Middle frontal gyrus (tissue), 1 donor: ENCODE data around the gene NFX1.

Experiments used
- DNase-seq: peaks from one replicate; pipeline ENCODE4 v3.0.0-alpha.2; 2015; ENCODE audit warnings: low spot score; ENCODE audit errors: extremely low spot score

Gene NFX1

DNA sequence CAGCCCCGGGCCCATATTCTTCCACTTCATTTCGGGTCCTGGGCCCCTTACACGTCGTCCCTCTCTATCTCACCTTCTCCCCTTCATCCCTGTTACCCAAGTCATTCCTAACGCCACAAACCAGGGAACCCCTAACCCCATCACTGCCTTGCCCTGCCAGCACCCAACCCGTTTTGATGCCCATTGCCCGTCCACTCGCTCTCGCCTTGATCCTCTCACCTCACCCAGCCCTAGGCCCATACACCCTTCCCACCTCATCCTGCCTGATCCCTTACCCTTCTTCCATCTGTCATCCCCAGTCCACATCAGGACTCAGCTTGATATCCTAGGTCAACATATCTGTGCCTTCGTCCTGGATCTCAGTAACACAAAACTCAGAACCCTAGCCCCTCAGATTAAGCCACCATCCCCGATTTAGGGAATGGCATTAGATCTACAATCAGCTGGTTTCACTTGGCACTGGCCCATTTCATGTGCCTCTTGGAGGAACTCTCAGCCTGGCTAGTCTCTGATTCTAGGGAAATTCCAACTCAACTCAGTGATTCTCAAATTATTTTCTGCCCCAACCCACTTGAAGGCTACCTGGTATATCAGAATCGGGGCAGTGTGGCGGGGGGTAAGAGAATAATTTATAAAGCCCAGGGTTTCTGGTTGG is 25.0 kb upstream of the NFX1 start:
- DNase-seq, result no peak

DNA sequence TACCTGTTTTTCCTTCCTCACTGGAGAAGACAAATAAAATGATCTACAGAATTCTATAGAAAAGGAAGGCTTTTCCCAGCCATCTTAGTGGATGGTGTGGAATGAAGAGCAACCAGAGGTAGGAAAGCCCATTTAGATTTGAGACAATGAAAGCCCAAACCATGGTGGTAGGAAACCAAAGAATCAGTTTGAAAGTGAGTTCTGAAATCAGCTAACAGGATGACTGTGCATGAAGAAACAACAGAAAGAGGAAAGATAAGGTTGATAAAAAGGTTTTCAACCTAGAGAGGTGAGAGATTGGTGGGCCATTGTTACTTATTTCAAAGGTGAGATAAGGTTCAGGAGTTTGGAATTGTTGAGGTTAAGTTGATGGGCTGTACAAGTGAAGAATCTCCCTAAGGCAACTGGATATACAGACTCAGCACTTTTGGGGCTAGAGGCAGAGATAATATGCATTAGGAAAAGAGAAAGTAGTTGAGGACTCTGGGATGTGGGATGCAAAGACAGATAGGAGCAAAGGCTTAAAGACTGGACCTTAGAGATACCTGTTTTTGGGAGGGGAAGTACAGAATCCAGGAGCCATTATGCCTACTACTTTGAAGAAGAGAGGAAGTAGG is 23.1 kb upstream of the NFX1 start:
- DNase-seq, result no peak

DNA sequence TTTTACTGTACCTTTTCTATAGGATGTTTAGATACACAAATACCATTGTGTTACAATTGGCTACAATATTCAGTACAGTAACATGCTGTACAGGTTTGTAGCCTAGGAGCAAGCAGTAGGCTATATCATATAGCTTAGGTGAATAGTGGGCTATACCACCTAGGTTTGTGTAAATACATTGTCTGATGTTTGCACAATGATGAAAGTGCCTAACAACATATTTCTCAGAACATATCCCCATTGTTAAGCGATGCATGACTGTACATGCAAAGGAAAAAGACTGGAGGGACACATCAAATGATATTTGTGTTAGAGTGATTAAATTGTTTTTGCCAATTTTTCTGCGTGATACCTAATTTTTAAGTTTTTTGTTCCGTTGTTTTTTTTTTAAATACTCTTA is 20.2 kb upstream of the NFX1 start:
- DNase-seq, result no peak

DNA sequence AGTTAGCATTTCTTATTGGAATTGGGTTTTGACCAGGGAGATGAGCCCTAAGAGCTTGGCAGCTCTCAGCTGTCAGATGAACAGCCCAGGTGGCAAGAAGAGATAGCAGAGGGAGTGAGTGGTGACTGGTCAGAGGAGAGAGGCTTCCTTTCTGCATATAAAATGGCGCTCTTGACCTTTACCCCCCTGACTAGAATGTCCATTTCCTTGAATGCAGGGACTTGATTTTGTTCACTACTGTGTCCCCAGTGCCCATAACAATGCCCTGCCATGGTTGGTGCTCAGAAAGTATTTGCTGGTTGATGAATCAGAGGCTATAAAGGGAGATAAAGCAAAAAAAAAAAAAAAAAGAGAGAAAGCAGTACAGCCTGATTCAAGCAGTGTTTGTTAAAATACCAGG is 18.3 kb upstream of the NFX1 start:
- no peak for DNase-seq

DNA sequence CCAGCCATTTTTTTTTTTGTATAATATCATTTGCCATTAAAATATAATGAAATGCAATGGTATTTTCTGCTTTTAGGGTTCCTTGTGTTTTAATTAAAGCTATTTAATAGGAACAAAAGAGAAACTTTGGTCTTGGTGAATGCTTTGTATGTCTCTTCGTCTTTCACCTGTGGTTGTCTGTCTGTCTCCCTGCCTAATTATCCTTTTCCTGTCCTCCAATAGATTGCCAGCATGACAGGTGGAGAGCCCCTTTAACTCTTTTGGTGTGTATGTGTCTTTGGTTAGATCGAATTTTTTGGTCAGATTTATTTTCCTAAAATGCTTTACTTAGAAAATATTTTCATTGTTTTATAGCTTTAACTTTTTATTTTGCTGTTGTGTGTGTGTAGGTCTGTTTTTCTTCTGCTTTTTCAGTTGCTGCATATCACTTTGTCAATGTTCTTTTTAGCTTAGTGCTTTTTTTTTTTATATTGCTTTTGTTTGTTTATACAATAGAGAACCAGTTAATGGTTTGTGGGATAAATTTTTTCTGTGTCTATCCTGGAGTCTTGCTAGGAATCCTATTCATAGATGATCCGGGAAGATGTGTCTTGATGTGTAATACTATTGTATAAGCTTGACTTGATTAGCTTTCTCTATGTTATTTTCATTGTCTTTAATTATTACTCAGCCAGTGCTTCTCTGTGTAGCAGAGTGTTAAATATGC is 16.9 kb upstream of the NFX1 start:
- no peak for DNase-seq

DNA sequence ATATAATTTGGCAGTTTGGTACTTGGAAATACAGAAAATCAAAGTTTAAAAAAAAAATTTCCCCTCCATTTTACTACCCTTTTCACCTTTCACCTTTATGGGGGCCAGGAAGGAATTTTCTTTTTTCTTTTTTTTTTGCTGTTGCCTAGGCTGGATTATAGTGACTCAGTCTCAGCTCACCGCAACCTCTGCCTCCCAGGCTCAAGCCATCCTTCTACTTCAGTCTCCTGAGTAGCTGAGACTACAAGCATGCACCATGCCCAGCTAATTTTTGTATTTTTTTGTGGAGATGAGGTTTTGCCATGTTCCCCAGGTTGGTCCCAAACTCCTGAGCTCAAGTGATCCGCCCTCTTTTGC is 16.4 kb upstream of the NFX1 start:
- no peak for DNase-seq

DNA sequence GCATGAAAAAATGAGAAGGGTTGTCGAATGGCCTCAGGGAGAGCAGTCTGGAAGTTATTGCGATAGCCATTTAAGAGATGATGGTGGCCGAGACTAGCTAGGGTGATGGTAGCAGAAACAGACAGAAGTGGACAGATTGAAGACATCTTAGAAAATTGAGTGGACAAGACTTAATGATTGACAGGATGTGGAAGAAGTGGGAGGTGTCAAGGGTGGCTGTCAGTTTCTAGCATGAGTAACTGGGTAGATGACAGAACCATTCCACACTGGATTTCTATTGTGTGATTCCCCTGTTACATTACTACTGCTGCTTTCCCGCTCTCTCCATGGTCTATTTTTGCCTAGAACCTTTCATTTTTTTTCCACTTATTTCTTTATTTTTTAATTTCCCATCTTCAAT is 12.8 kb upstream of the NFX1 start:
- DNase-seq, result no peak

DNA sequence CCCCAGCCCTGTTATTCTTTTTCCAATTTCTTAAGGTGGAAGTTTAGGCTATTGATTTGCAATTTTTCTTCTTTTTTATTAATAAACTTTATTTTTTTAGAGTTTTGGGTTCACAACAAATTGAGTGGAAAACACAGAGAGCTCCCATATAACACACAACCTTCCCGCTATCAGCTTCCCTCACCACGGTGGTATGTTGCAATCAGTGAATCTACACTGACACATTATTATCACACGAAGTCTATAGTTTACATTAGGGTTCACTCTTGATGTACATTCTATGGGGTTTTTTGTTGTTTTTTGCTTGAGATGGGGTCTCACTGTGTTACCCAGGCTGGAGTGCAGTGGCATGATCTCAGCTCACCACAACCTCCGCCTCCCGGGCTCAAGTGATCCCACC is 4.8 kb upstream of the NFX1 start:
- DNase-seq, result no peak

DNA sequence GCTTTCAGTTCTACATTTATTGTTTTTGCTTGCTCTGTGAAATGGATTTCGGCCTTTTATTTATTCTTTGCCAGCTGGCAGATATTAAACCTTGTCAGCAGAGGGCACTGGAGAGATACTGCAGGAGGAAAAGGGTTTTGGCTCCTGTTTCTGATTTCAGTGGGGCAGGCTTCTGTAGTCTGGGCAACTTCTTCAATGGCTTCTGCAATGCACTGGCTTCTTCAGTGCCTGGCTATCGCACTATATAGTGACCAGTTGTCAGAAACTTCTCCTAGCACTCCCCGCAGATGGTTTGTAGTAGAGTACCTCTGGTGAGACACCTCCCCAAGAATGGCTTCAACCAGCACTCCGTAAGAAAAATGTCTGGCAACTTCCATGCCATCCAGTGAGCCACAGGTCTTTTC is 3.2 kb upstream of the NFX1 start:
- DNase-seq, result peak; percentile 39

DNA sequence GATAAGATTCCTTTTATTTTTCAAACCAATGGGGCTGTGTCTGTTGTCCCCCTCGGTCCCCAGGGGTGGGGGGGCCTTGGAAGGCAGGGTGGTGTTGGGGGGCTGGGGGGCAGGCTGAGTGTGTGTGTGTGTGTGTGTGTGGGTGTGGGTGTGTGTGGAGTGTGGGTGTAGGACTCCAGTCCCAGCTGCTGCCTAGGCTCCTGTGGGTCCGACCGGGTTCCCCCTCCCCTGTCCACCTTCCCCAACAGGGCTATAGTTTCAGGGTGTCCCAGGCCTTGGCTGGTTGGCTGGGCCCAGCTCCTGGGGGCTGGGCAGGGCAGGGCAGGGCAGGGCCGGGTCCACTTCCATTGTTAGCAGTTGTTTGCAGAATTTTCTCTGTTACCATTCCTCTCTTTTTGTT is 2.1 kb upstream of the NFX1 start:
- DNase-seq, result no peak

DNA sequence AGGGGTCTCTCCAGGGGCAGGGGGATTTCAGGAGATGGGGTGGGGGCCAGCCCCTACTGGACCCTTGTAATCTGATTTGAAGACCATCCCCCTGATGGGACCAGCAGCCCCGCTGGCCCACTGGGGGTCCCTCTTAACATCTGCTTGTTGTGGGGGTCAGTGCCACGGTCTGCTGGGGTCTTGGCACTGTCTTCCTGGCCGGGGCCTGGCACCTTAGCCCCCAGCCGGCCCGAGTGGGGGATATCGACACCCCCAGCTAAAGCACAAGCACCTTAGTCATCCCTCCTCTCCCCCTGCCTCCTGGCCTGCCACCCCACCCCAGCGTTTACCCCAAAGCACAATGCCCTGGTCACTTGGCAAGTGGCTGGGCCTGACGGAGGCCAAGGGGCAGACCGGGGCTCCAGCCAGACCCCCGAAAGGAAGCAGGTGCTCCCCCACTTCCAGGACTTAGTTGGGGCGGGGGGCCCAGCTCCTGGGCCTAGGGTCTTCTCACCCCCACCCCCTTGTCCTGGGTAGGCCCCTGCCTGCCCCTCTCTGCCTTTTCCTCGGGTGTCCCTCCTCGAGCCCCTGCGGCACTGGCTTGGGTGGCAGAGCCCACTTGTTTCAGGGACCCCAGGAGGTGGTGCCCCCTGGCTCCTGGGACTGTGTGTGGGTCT is 1.4 kb upstream of the NFX1 start:
- DNase-seq, result no peak

DNA sequence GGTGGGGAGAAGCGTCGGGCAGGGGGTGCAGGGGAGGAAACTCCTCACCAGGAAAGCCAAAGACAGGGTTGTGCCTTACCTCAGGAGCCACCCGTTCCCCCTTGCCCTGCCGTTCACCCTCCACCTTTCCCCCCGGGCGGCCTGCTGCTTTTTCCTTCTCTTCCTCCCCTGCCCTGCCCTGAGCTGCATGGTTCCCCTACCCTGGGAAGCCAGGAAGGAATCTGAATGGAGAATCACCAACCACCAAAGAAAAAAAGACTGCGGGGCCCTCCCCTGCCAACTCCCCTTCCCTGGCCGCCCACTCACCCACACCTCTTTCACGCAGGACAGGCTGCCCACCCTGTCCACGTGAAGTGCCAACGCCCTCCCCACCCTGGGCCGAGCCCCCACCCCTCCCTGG is 820 bp upstream of the NFX1 start:
- no peak for DNase-seq

DNA sequence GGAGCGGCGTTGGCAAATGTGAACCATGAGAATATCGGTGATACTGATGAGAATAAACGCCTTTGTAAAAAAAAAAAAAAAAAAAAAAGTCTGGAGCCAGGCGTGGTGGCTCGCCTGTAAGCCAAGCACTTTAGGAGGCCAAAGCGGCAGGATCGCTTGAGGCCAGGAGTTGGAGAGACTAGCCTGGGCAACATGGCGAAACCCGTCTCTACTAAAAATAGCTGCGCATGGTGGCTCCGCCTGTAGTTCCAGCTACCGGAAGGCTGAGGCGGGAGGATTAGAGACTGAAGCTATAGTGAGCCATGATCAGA is 425 bp upstream of the NFX1 start:
- no peak for DNase-seq

DNA sequence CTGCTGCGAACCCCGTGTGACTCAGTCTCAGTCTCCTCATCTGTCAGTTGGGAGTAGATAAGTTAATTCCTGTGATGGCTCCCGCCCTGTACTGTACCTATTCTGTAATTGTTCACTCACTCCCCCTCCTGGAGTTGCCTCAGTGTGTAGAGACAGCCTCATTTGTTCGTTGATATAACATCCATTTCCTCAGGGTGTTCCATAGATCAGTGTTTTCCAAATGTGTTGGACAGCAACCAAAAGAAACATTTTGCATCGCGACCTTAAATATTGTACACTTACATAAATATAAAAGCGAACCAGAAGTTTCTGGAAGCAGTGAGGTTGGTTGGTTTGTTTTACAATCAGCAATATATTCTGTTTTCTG is 698 bp downstream of the NFX1 start:
- DNase-seq, result no peak

DNA sequence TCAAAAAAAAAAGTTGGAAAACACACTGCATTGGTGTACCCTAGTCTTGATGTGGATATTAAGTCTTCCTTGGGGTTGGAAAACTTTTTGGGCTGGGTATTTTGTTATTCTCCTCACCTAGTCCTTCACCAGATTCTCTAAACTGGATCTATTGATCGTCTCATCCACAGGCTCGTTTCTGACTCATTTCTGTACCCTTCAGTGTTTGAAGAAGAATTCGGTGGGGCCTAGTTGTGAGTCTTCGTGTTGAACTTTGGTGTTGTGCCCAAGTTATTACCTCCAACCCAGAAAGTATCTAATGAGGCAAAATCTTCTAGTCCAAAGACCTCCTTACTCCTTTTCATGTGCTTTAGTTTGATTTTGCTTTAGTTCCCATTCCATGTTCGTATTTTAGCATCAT is 1.6 kb downstream of the NFX1 start:
- no peak for DNase-seq

DNA sequence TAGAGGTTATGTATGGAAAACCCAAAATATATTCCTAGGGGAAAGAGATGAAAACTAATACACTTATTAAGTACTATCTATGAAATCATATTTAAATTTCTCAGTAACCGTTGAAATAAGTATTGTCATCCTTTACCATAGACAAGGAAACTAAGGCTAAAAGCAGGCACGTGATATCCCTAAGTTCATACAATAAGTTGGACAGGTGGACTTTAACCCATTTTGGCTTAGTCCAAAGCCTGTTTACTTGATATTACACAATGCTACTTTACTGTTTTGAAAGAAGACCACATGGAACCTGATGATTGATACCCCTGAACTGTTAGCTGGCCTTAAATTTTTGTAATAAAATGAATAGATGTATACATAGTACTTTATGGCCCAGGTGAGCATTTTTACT is 3.5 kb downstream of the NFX1 start:
- no peak for DNase-seq

DNA sequence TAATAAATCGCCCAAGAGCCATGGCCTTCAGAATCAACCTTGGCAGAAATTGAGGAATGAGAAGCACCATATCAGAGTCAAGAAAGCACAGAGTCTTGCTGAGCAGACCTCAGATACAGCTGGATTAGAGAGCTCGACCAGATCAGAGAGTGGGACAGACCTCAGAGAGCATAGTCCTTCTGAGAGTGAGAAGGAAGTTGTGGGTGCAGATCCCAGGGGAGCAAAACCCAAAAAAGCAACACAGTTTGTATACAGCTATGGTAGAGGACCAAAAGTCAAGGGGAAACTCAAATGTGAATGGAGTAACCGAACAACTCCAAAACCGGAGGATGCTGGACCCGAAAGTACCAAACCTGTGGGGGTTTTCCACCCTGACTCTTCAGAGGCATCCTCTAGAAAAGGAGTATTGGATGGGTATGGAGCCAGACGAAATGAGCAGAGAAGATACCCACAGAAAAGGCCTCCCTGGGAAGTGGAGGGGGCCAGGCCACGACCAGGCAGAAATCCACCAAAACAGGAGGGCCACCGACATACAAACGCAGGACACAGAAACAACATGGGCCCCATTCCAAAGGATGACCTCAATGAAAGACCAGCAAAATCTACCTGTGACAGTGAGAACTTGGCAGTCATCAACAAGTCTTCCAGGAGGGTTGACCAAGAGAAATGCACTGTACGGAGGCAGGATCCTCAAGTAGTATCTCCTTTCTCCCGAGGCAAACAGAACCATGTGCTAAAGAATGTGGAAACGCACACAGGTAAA is 4.5 kb downstream of the NFX1 start:
- no peak for DNase-seq

DNA sequence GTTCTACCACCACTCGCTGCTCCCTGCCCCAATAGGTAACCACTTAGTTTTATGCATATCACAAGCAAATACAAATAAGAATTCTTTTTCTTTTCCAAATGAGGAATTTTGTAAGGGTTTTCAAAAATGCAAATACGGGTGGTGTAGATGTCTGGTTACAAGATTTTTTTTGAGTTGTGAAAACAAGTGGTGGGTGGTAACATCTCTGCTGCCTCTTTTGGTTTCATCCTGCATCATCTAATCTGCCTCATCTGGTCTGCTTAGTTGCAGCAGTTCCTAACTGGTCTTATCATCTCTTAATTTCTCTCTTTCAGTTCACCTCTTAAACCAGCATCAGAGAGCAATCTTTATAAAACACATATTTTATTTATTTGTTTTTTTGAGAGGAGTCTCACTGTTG is 5.3 kb downstream of the NFX1 start:
- DNase-seq, result no peak

DNA sequence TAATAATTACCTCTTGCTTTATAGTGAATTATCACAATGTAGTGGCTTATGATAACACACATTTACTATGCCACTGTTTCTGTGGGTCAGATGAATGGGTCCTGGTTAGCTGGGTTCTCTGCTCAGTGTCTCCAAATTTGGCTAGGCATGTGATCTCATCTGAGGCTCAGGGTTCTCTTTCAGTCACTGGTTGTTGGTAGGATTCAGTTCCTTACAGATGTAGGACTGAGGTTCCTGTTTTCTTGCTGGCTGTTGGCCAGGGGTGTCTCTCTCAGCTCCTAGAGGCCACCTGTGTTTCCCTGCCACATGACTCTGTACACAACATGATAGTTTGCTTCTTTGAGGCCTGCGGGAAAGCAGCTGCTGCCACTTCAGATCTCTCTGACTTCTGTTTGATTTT is 7.1 kb downstream of the NFX1 start:
- DNase-seq, result peak; percentile 15

DNA sequence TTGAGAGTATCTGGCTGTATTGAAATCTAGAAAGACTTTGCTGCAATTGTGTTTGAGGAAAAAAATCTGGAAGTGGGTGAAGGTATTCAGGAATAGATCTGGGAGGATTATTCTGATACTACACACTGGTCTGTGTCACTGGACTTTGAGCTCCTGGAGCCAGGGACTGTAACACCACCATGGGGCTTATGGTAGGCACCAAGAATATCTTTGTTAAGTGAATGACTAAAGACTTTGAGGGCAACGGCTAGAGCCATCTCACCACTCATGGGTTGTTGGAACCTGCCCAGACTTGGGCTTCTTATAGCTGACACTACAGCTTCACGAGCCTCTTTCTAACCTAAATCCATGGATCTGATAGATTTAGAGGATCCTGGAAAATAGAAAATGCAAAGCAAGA is 10.2 kb downstream of the NFX1 start:
- no peak for DNase-seq

DNA sequence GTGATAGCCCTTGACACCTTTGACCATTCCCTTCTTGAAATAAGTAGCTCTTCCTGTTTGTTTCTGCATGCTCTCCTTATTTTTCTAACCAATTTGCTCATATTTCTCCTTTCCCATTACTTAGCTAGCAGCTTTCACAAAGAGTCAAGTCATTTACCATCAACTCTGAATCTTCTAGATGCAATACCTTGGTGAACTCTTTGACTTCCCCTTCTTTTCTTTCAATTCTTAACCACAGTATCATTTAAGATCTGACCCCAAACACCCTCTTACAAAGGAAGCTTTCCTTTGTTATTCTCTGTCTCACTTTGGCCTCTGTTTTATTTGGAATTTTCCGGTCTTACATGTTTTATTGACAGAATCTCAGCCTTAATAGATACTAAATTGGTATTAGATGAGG is 14.0 kb downstream of the NFX1 start:
- DNase-seq, result no peak

DNA sequence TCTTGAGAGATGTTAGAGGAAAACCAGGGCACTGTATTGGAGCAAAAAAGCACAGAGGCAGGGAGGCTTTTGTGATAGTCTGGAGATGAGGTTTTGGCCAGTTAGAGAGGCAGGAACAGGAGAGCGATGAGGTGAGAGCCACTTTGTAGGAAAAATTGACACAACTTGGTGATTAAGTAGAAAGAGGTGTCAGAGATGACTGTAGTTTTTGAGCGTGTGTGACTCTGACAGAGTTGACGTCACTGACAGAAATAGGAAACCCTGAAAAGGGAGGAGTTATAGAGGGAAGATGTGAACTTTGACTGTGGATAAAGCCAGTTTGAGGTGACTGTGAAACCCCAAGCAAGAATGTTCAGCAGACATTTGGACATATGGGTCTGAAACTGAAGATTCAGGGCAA is 15.7 kb downstream of the NFX1 start:
- DNase-seq, result no peak
